OCI-LY7 (cell line): ENCODE data around the gene SWSAP1. TPM values are rescaled to one million over a fixed set of nuclear protein-coding genes. Genes with fewer than 3 reads are reported as not detected.

Experiments used
- BruUV-seq: library from RNA; stranded (reverse); fragments of 400-500 nt; replicated peaks from 2 replicates; lab custom pipeline; 2021; lab: Mats Ljungman, UMichigan
- CTCF ChIA-PET: fragments of 300-600 bp; sonication (Branson Sonifier 250); formaldehyde crosslinking; loops from one replicate; lab custom pipeline; 2022; ENCODE audit warnings: antibody characterized with exemption; ENCODE audit not compliant: unreplicated experiment; lab: Charles Lee
- POLR2A ChIA-PET: fragments of 300-600 bp; sonication (Branson Sonifier 250); formaldehyde crosslinking; loops from one replicate; lab custom pipeline; 2022; ENCODE audit warnings: antibody characterized with exemption; lab: Charles Lee
- DNase-seq: peaks from one replicate; pipeline ENCODE4 v3.0.0-alpha.2; 2015; ENCODE audit warnings: low spot score
- H2AFZ ChIP-seq: fragments of 200-600 bp; sonication (generic), shearing (Covaris generic); 2 replicates; pipeline ENCODE4 v1.6.1; 2014; ENCODE audit warnings: mild to moderate bottlenecking, antibody characterized with exemption, low read length, moderate library complexity
- H3K27ac ChIP-seq: fragments of 200-600 bp; sonication (generic); 2 replicates; pipeline ENCODE4 v1.5.1; 2014; ENCODE audit warnings: mixed run types, low read depth, mild to moderate bottlenecking, moderate library complexity, low read length, inconsistent platforms; ENCODE audit not compliant: poor library complexity, severe bottlenecking
- H3K36me3 ChIP-seq: fragments of 200-600 bp; sonication (generic); 2 replicates; pipeline ENCODE4 v1.6.1; 2014; ENCODE audit warnings: mild to moderate bottlenecking, antibody characterized with exemption, low read length, moderate library complexity, mixed read lengths; ENCODE audit not compliant: insufficient read depth
- H3K4me1 ChIP-seq: fragments of 200-600 bp; sonication (generic); 2 replicates; pipeline ENCODE4 v1.5.1; 2014; ENCODE audit warnings: mild to moderate bottlenecking, low read length; ENCODE audit not compliant: insufficient read depth, poor library complexity, severe bottlenecking
- H3K4me2 ChIP-seq: fragments of 200-600 bp; sonication (generic); 2 replicates; pipeline ENCODE4 v1.6.1; 2014; ENCODE audit warnings: mild to moderate bottlenecking, low read length
- H3K4me3 ChIP-seq: fragments of 200-600 bp; sonication (generic); 2 replicates; pipeline ENCODE4 v1.5.1; 2014; ENCODE audit warnings: mild to moderate bottlenecking, low read depth, low read length; ENCODE audit not compliant: poor library complexity, severe bottlenecking
- H3K79me2 ChIP-seq: fragments of 200-600 bp; sonication (generic); 2 replicates; pipeline ENCODE4 v1.6.1; 2016; ENCODE audit warnings: low read depth, mild to moderate bottlenecking, low read length, moderate library complexity, mixed read lengths; ENCODE audit not compliant: insufficient read depth
- H3K9me2 ChIP-seq: fragments of 200-600 bp; sonication (generic); 2 replicates; pipeline ENCODE4 v1.6.1; 2016; ENCODE audit warnings: mild to moderate bottlenecking, low read length, mixed read lengths; ENCODE audit not compliant: insufficient read depth
- H3K9me3 ChIP-seq: fragments of 200-600 bp; sonication (generic); 2 replicates; pipeline ENCODE4 v1.6.1; 2014; ENCODE audit warnings: mild to moderate bottlenecking, mixed run types, low read length, mixed read lengths
- H4K20me1 ChIP-seq: fragments of 200-600 bp; sonication (generic); 2 replicates; pipeline ENCODE4 v1.6.1; 2014; ENCODE audit warnings: mild to moderate bottlenecking, antibody characterized with exemption, low read length, moderate library complexity, mixed read lengths; ENCODE audit not compliant: insufficient read depth
- EZH2phosphoT487 ChIP-seq: fragments of 200-600 bp; sonication (generic); IDR thresholded peaks from 2 replicates; pipeline ENCODE4 v1.6.1; 2018; ENCODE audit warnings: low read depth, borderline replicate concordance, mild to moderate bottlenecking, mixed run types, antibody characterized with exemption, low read length, moderate library complexity, mixed read lengths
- intact Hi-C: fragments of 100-400 bp; cut with micrococcal nuclease; formaldehyde crosslinking; loops from one replicate; pipeline ENCODE4 v1.10.0; 2022; ENCODE audit not compliant: unreplicated experiment
- total RNA-seq, 2 experiments: library from RNA; depleted of rRNA in 1 of 2; stranded (reverse); fragments of >200 nt in 1 of 2; shearing (Covaris generic) in 1 of 2; gene quantifications; 2 replicates each; pipeline ENCODE4 v1.2.3, GENCODE V29; 2014 to 2022
- TF ChIP-seq, protein P1 (sequence below): fragments of 200-600 bp; sonication (generic); conservative IDR thresholded peaks from 2 replicates; pipeline ENCODE4 v1.5.1; 2014; ENCODE audit warnings: mild to moderate bottlenecking, antibody characterized with exemption, low read length, moderate library complexity, mixed read lengths

The SWSAP1 gene
- total RNA-seq, 2 experiments from 2014 or later: 5.6 to 6.8 TPM

DNA sequence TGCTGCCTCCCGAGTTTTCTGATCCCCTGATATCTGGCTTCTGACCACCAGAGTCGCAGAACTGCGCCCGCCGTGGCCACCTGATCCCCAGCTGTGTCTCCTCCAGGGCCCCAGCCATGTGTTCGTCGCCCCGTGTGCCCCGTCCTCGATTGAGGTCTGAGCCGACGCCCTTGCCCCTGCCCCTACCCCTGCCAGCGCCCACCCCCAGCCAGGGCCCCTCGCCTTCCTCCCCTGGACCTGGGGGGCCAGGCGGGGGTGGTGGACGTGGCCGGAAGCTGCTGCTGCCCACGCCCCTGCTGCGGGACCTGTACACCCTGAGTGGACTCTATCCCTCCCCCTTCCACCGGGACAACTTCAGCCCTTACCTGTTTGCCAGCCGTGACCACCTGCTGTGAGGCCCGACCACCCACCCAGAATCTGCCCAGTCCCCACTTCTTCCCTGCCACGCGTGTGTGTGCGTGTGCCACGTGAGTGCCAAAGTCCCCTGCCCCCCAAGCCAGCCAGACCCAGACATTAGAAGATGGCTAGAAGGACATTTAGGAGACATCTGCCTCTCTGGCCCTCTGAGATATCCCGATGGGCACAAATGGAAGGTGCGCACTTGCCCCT is 10.1 kb upstream of the SWSAP1 start:
- H3K9me2 ChIP-seq: no peaks in the 10 kb centered on the region
- CTCF ChIA-PET: no interaction called here
- intact Hi-C loops: no loop called here
- peaks cover 5% of the 10 kb centered on the region for H3K36me3 ChIP-seq
- H3K27ac ChIP-seq: no peak overlapping the region
- no peaks in the 10 kb centered on the region for H3K79me2 ChIP-seq
- no peak for TF ChIP-seq EZH2phosphoT487
- TF ChIP-seq, protein P1, sequence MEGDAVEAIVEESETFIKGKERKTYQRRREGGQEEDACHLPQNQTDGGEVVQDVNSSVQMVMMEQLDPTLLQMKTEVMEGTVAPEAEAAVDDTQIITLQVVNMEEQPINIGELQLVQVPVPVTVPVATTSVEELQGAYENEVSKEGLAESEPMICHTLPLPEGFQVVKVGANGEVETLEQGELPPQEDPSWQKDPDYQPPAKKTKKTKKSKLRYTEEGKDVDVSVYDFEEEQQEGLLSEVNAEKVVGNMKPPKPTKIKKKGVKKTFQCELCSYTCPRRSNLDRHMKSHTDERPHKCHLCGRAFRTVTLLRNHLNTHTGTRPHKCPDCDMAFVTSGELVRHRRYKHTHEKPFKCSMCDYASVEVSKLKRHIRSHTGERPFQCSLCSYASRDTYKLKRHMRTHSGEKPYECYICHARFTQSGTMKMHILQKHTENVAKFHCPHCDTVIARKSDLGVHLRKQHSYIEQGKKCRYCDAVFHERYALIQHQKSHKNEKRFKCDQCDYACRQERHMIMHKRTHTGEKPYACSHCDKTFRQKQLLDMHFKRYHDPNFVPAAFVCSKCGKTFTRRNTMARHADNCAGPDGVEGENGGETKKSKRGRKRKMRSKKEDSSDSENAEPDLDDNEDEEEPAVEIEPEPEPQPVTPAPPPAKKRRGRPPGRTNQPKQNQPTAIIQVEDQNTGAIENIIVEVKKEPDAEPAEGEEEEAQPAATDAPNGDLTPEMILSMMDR: no peak
- no TSS peak for BruUV-seq
- no peak for DNase-seq
- no peaks in the 10 kb centered on the region for H3K9me3 ChIP-seq
- H3K4me2 ChIP-seq: no peak overlapping the region
- H3K4me3 ChIP-seq: no peak overlapping the region
- POLR2A ChIA-PET: no interaction called here
- H2AFZ ChIP-seq: no peak overlapping the region
- no peaks in the 10 kb centered on the region for H4K20me1 ChIP-seq
- H3K4me1 ChIP-seq: no peaks in the 10 kb centered on the region

- Histone ChIP-seq H3K36me3 (peaks cover 5% of the 10 kb centered on the region), H3K4me3 (no peak overlapping the region), H3K27ac (no peak overlapping the region), H4K20me1 (no peaks in the 10 kb centered on the region), H3K4me2 (no peak overlapping the region), H3K79me2 (no peaks in the 10 kb centered on the region), H2AFZ (no peak overlapping the region), H3K9me3 (no peaks in the 10 kb centered on the region), H3K9me2 (no peaks in the 10 kb centered on the region), H3K4me1 (no peaks in the 10 kb centered on the region)
- ChIA-PET POLR2A (no interaction called here), CTCF (no interaction called here)
- no TSS peak for BruUV-seq
- TF ChIP-seq, protein P1: no peak
- no peak for TF ChIP-seq EZH2phosphoT487
- intact Hi-C loops: no loop called here
- no peak for DNase-seq
Observed at GRCh38 chr19:11364935-11365334, 9.5 kb upstream of the SWSAP1 start.

- no peaks in the 10 kb centered on the region for H3K9me2 ChIP-seq
- intact Hi-C loops: no loop called here
- no TSS peak for BruUV-seq
- no peak for DNase-seq
- H3K4me3 ChIP-seq: no peak overlapping the region
- H4K20me1 ChIP-seq: no peaks in the 10 kb centered on the region
- ChIA-PET CTCF (no interaction called here), POLR2A (interaction anchor here (0.6 kb wide), 1 partner anchor 75 kb away, joined by 3 read pairs; no protein-coding TSS in a partner anchor)
- peaks cover 5% of the 10 kb centered on the region for H3K36me3 ChIP-seq
- H3K4me2 ChIP-seq: no peak overlapping the region
- no peak overlapping the region for H2AFZ ChIP-seq
- H3K27ac ChIP-seq: no peak overlapping the region
- H3K4me1 ChIP-seq: no peaks in the 10 kb centered on the region
- no peaks in the 10 kb centered on the region for H3K9me3 ChIP-seq
- TF ChIP-seq, protein P1: no peak
- no peak for TF ChIP-seq EZH2phosphoT487
- no peaks in the 10 kb centered on the region for H3K79me2 ChIP-seq
Observed at GRCh38 chr19:11365557-11366117, 8.8 kb upstream of the SWSAP1 start.
